Heart right ventricle (tissue), 16 donors: ENCODE measurements around the gene CUEDC1. TPM values are rescaled to one million over a fixed set of nuclear protein-coding genes. Genes with fewer than 3 reads are reported as not detected.

ENCODE experiments used
- ATAC-seq, 8 donors: fragments of 200-7000 bp; cut with Tn5 transposase; one replicate each; pipeline ENCODE4 v1.9.1; 2020; ENCODE audit warnings: mild to moderate bottlenecking in 8 of 8, moderate library complexity in 8 of 8, moderate number of reproducible peaks in 1 of 8
- DNase-seq, 2 donors: peaks; one replicate each; pipeline ENCODE4 v3.0.0-alpha.2; 2020
- H3K27ac ChIP-seq, 10 donors: fragments of 200-600 bp; sonication (generic) in 2 of 10; one replicate each; pipeline versions ENCODE4 v1.5.0 to v1.8.0; 2020 to 2022; ENCODE audit warnings: mild to moderate bottlenecking in 3 of 10
- H3K27me3 ChIP-seq, 7 donors: fragments of 200-600 bp; one replicate each; pipeline ENCODE4 v1.8.0; 2021 to 2022; ENCODE audit warnings: mild to moderate bottlenecking in 2 of 7
- H3K36me3 ChIP-seq, 9 donors: fragments of 200-600 bp; sonication (generic) in 1 of 9; one replicate each; pipeline versions ENCODE4 v1.5.0 to v1.8.0; 2020 to 2022; ENCODE audit warnings: mild to moderate bottlenecking in 2 of 9
- H3K4me1 ChIP-seq, 9 donors: fragments of 200-600 bp; sonication (generic) in 1 of 9; one replicate each; pipeline versions ENCODE4 v1.5.0 to v1.8.0; 2020 to 2022; ENCODE audit warnings: mild to moderate bottlenecking in 4 of 9
- H3K4me3 ChIP-seq, 10 donors: fragments of 200-600 bp; sonication (generic) in 2 of 10; one replicate each; pipeline versions ENCODE4 v1.5.0 to v1.8.0; 2020 to 2022; ENCODE audit warnings: mild to moderate bottlenecking in 7 of 10, moderate library complexity in 2 of 10
- H3K9me3 ChIP-seq, 11 donors: fragments of 200-600 bp in 10 of 11; sonication (generic) in 2 of 11; one replicate each; pipeline versions ENCODE4 v1.5.0 to v1.8.0; 2013 to 2022; ENCODE audit warnings: mild to moderate bottlenecking in 2 of 11, control low read depth in 1 of 11, moderate library complexity in 1 of 11
- WGBS, 2 donors: extraction: QIAGEN DNeasy Blood & Tissue Kit; methylation state at CpG; one replicate each; pipeline ENCODE4 v1.1.7; 2013; ENCODE audit warnings: inconsistent platforms in 1 of 2; 5-methylcytosine and 5-hydroxymethylcytosine counted together
- intact Hi-C, 10 donors: fragments of 100-400 bp; cut with DNase I; formaldehyde crosslinking; loops; one replicate each; pipeline versions ENCODE4 v1.11.1 to v1.14.2; 2022
- polyA plus RNA-seq, 2 donors: library from polyadenylated mRNA; stranded (reverse); fragments of 200-250 nt; gene quantifications; one replicate each; pipeline ENCODE4 v1.2.3, GENCODE V29; 2013
- total RNA-seq, 10 donors: library from RNA; stranded (reverse); fragmentation: NEBNext Ultra II Directional in 3 of 10; extraction: Animal tissue kit (Norgen Biotek cat#: 25700) in 3 of 10; gene quantifications; one replicate each; pipeline versions ENCODE4 v1.2.1 to v1.2.4, GENCODE V29; 2021 to 2023
- TF ChIP-seq, protein P1 (sequence below), 9 donors: fragments of 200-600 bp; sonication (generic) in 2 of 9; IDR thresholded peaks; one replicate each; pipeline versions ENCODE4 v1.5.0 to v1.8.0; 2021 to 2022; ENCODE audit warnings: antibody characterized with exemption in 9 of 9, mild to moderate bottlenecking in 5 of 9, moderate library complexity in 1 of 9
- donor health status: Arrhythmogenic right ventricular cardiomyopathy.
- donor health status: ischemic (EF 13 %, LVEDD 7.1; RV severe dilation, severe dysfunction).
- donor health status: healthy with polysubstance abuse.
- donor health status: DM: no; HTN: yes; CAD: no.
- donor health status: DM: no; HTN: no; CAD: no.
- donor health status: ischemic (EF 25% LVEDD 6.9; RV normal size, moderate dysfunction).
- donor health status: ischemic (EF 25% LVEDD 5.7; RV mildly dilated, moderate dysfunction).
- donor health status: healthy.
- donor health status: DM: yes; HTN: yes; CAD: no.
- donor health status: Ischemic cardiomyopathy.
- donor health status: ischemic (EF 35%, LVEDD 5.7; RV mildly dilated, moderate dysfunction).
- donor health status: nonischemic (EF 11% LVEDD 7.7; RV severe dilation, severe dysfunction).
- donor health status: DM: yes; HTN: yes; CAD: no.
- donor health status: PGD.
- donor health status: ischemic (EF 29% LVEDD 5.4; RV normal size, mild dysfunction).
- donor health status: nonischemic (EF 23%, LVEDD 6.1; RV moderate dilation, normal function).

The CUEDC1 gene
- total and polyA plus RNA-seq, 12 donors = 26.9 to 65.0 (median 45.4) TPM

- intact Hi-C loops = loop anchor here in 1 of 10 donors (5.0 kb wide), 1 partner anchor 37 kb away; no protein-coding TSS in a partner anchor
- H3K4me1 ChIP-seq = peaks cover 46 to 94% (median 81%) of the 10 kb centered on the region in 9 donors
- TF ChIP-seq, protein P1, sequence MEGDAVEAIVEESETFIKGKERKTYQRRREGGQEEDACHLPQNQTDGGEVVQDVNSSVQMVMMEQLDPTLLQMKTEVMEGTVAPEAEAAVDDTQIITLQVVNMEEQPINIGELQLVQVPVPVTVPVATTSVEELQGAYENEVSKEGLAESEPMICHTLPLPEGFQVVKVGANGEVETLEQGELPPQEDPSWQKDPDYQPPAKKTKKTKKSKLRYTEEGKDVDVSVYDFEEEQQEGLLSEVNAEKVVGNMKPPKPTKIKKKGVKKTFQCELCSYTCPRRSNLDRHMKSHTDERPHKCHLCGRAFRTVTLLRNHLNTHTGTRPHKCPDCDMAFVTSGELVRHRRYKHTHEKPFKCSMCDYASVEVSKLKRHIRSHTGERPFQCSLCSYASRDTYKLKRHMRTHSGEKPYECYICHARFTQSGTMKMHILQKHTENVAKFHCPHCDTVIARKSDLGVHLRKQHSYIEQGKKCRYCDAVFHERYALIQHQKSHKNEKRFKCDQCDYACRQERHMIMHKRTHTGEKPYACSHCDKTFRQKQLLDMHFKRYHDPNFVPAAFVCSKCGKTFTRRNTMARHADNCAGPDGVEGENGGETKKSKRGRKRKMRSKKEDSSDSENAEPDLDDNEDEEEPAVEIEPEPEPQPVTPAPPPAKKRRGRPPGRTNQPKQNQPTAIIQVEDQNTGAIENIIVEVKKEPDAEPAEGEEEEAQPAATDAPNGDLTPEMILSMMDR (IDR thresholded peaks at IDR 0.05) = no peak
- DNase-seq (peak in 1 of 2 donors; percentile 45), ATAC-seq (peak in 3 of 8 donors; percentile 7 to 16 (median 7))
- 35 to 45% methylated on average over 9 of the region's 9 CpGs for WGBS, 2 donors
- no peak overlapping the region for H3K4me3 ChIP-seq
- peak overlapping the region in 9 of 10 donors; percentile 18 to 85 (median 72) for H3K27ac ChIP-seq
- no peaks in the 10 kb centered on the region for H3K9me3 ChIP-seq
- H3K27me3 ChIP-seq = no peaks in the 10 kb centered on the region
- H3K36me3 ChIP-seq = no peaks in the 10 kb centered on the region
These were observed 39.7 kb downstream of the CUEDC1 start for GRCh38 chr17:57915544-57915943.

- DNase-seq (no peak), ATAC-seq (no peak)
- Histone ChIP-seq H3K27ac (peak overlapping the region in 9 of 10 donors; percentile 9 to 85 (median 57)), H3K4me1 (peaks cover 46 to 90% (median 78%) of the 10 kb centered on the region in 9 donors), H3K9me3 (no peaks in the 10 kb centered on the region), H3K36me3 (no peaks in the 10 kb centered on the region), H3K27me3 (no peaks in the 10 kb centered on the region), H3K4me3 (no peak overlapping the region)
- intact Hi-C loops = loop anchor here in 2 of 10 donors (5.0 kb wide), 2 partner anchors 33 to 38 kb away; no protein-coding TSS in a partner anchor
- TF ChIP-seq, protein P1 (IDR thresholded peaks at IDR 0.05) = no peak
- 49 to 61% methylated on average over 5 of the region's 5 CpGs for WGBS, 2 donors
These were observed 40.7 kb downstream of the CUEDC1 start for GRCh38 chr17:57914273-57915142.

- TF ChIP-seq, protein P1 (IDR thresholded peaks at IDR 0.05) = no peak
- H3K4me3 ChIP-seq = no peak overlapping the region
- peaks cover 46 to 92% (median 76%) of the 10 kb centered on the region in 9 donors for H3K4me1 ChIP-seq
- no peaks in the 10 kb centered on the region for H3K27me3 ChIP-seq
- H3K9me3 ChIP-seq = no peaks in the 10 kb centered on the region
- H3K27ac ChIP-seq = peak overlapping the region in 9 of 10 donors; percentile 9 to 85 (median 57)
- peak in 2 of 8 donors; percentile 14 to 16 for ATAC-seq
- H3K36me3 ChIP-seq = no peaks in the 10 kb centered on the region
- 61 to 65% methylated on average over 7 of the region's 7 CpGs for WGBS, 2 donors
- no peak for DNase-seq
- intact Hi-C loops = loop anchor here in 2 of 10 donors (2.0 to 5.0 kb wide), 2 partner anchors 34 to 41 kb away; partner anchors contain the start of gene CUEDC1 (in 1 of the 2)
These were observed 41.5 kb downstream of the CUEDC1 start for GRCh38 chr17:57913575-57914272.
